PC-3 (cell line): Measurements from ENCODE around the gene ULBP2. TPM values are rescaled to one million over a fixed set of nuclear protein-coding genes. Genes with fewer than 3 reads are reported as not detected.

ENCODE experiments used
- ATAC-seq: fragments of 200-7000 bp; cut with Tn5 transposase; 2 replicates; pipeline ENCODE4 v1.9.1; 2020; ENCODE audit warnings: mild to moderate bottlenecking, moderate library complexity
- BruUV-seq: library from RNA; stranded (reverse); fragments of 400-500 nt; replicated peaks from 2 replicates; lab custom pipeline; 2021; lab: Mats Ljungman, UMichigan
- CTCF ChIA-PET: fragments of 300-600 bp; sonication (Branson Sonifier 250); formaldehyde crosslinking; loops from one replicate; lab custom pipeline; 2022; ENCODE audit warnings: antibody characterized with exemption; lab: Charles Lee
- POLR2A ChIA-PET: fragments of 300-600 bp; sonication (Branson Sonifier 250); formaldehyde crosslinking; loops from one replicate; lab custom pipeline; 2022; ENCODE audit warnings: antibody characterized with exemption; ENCODE audit not compliant: unreplicated experiment; lab: Charles Lee
- DNase-seq: peaks from one replicate; pipeline ENCODE4 v3.0.0-alpha.2; 2015
- H2AFZ ChIP-seq: fragments of 300-600 bp; sonication (generic); 2 replicates; pipeline ENCODE4 v1.6.0; 2016; ENCODE audit warnings: antibody characterized with exemption, low read length
- H3F3A ChIP-seq: fragments of 300-600 bp; sonication (generic); one replicate; pipeline ENCODE4 v1.6.0; 2017; ENCODE audit warnings: antibody characterized with exemption, low read length, control low read depth, mild to moderate bottlenecking; ENCODE audit not compliant: unreplicated experiment
- H3K27ac ChIP-seq: fragments of 300-600 bp; sonication (generic); 2 replicates; pipeline ENCODE4 v1.5.1; 2016; ENCODE audit warnings: mild to moderate bottlenecking, low read length
- H3K27me3 ChIP-seq: fragments of 300-600 bp; sonication (generic); 2 replicates; pipeline ENCODE4 v1.6.1; 2016; ENCODE audit warnings: low read length, mixed read lengths
- H3K36me3 ChIP-seq: fragments of 300-600 bp; sonication (generic); 2 replicates; pipeline ENCODE4 v1.6.1; 2016; ENCODE audit warnings: low read depth, mixed run types, low read length, mixed read lengths
- H3K4me1 ChIP-seq: fragments of 300-600 bp; sonication (generic); 2 replicates; pipeline ENCODE4 v1.5.1; 2016; ENCODE audit warnings: low read length; ENCODE audit not compliant: insufficient read depth
- H3K4me2 ChIP-seq: fragments of 300-600 bp; sonication (generic); 2 replicates; pipeline ENCODE4 v1.6.0; 2016; ENCODE audit warnings: low read length
- H3K4me3 ChIP-seq: fragments of 300-600 bp; sonication (generic); 2 replicates; pipeline ENCODE4 v1.5.1; 2016; ENCODE audit warnings: mild to moderate bottlenecking, low read length, mixed read lengths
- H3K79me2 ChIP-seq: fragments of 300-600 bp; sonication (generic); 2 replicates; pipeline ENCODE4 v1.6.1; 2017; ENCODE audit warnings: low read length, mixed read lengths
- H3K9ac ChIP-seq: fragments of 300-600 bp; sonication (generic); 2 replicates; pipeline ENCODE4 v1.6.0; 2016; ENCODE audit warnings: mild to moderate bottlenecking, low read length
- H3K9me2 ChIP-seq: fragments of 300-600 bp; sonication (generic); replicated peaks from 2 replicates; pipeline ENCODE4 v1.6.1; 2016; ENCODE audit warnings: mixed run types, low read length, mixed read lengths
- H3K9me3 ChIP-seq: fragments of 300-600 bp; sonication (generic); 2 replicates; pipeline ENCODE4 v1.6.1; 2016; ENCODE audit warnings: low read length, mixed read lengths
- H4K20me1 ChIP-seq: fragments of 300-600 bp; sonication (generic); 2 replicates; pipeline ENCODE4 v1.6.1; 2016; ENCODE audit warnings: low read length, mixed read lengths
- EZH2 ChIP-seq: fragments of 300-600 bp; sonication (generic); IDR thresholded peaks from one replicate; pipeline ENCODE4 v1.6.1; 2017; ENCODE audit warnings: antibody characterized with exemption, mild to moderate bottlenecking, low read length; ENCODE audit not compliant: unreplicated experiment
- EZH2phosphoT487 ChIP-seq: fragments of 300-600 bp; sonication (generic); IDR thresholded peaks from 2 replicates; pipeline ENCODE4 v1.6.1; 2018; ENCODE audit warnings: mild to moderate bottlenecking, antibody characterized with exemption, low read length, borderline replicate concordance
- intact Hi-C: fragments of 100-400 bp; cut with micrococcal nuclease; formaldehyde crosslinking; loops from 2 replicates; pipeline ENCODE4 v1.9.0; 2023
- total RNA-seq: library from RNA; depleted of rRNA; stranded (reverse); fragments of >200 nt; gene quantifications from 2 replicates; pipeline ENCODE4 v1.2.3, GENCODE V29; 2014; rRNA removed
- TF ChIP-seq, protein P1 (sequence below): fragments of 300-600 bp; sonication (generic); conservative IDR thresholded peaks from 2 replicates; pipeline ENCODE4 v1.5.1; 2017; ENCODE audit warnings: antibody characterized with exemption, low read depth, mild to moderate bottlenecking, low read length

Gene ULBP2
- total RNA-seq, 1 experiment from 2014 or later = 8.1 TPM

GRCh38 chr6:149995235-149995750 is 53.5 kb downstream of the ULBP2 start:
- ChIA-PET CTCF (no interaction called here), POLR2A (no interaction called here)
- Histone ChIP-seq H3K9me3 (no peaks in the 10 kb centered on the region), H3K79me2 (no peaks in the 10 kb centered on the region), H3K9ac (no peak overlapping the region), H3K4me1 (no peaks in the 10 kb centered on the region), H3K36me3 (no peaks in the 10 kb centered on the region), H3K27me3 (peaks cover 21% of the 10 kb centered on the region), H3K4me3 (no peak overlapping the region), H4K20me1 (no peaks in the 10 kb centered on the region), H3K27ac (no peak overlapping the region), H3K9me2 (no peaks in the 10 kb centered on the region), H2AFZ (no peak overlapping the region), H3K4me2 (no peak overlapping the region), H3F3A (no peaks in the 10 kb centered on the region)
- no peak for DNase-seq
- TF ChIP-seq EZH2phosphoT487 = no peak
- TF ChIP-seq, protein P1, sequence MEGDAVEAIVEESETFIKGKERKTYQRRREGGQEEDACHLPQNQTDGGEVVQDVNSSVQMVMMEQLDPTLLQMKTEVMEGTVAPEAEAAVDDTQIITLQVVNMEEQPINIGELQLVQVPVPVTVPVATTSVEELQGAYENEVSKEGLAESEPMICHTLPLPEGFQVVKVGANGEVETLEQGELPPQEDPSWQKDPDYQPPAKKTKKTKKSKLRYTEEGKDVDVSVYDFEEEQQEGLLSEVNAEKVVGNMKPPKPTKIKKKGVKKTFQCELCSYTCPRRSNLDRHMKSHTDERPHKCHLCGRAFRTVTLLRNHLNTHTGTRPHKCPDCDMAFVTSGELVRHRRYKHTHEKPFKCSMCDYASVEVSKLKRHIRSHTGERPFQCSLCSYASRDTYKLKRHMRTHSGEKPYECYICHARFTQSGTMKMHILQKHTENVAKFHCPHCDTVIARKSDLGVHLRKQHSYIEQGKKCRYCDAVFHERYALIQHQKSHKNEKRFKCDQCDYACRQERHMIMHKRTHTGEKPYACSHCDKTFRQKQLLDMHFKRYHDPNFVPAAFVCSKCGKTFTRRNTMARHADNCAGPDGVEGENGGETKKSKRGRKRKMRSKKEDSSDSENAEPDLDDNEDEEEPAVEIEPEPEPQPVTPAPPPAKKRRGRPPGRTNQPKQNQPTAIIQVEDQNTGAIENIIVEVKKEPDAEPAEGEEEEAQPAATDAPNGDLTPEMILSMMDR = no peak
- no peak for TF ChIP-seq EZH2
- no TSS peak for BruUV-seq
- ATAC-seq = no peak
- intact Hi-C loops = no loop called here

DNA sequence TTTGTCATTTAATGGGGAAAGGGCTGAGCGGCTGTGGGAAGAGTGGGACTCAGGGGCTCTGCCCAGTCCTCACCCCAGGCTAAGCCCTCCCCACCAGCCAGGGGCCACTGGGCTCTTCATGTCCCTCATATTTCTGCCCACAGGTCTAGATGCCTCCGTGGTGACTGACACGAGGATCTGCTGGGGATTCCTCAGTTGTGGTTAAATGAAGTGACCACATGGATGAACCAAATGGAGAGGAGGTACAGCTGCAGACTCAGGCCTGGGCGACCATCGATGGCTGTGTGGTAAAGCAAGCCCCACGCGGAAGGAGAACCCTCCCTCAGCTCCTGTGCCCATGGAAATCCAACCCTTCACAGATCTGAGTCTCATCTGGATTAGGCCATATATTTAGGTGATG is 54.2 kb downstream of the ULBP2 start:
- no peak overlapping the region for H3K27ac ChIP-seq
- intact Hi-C loops = no loop called here
- no peak overlapping the region for H3K4me2 ChIP-seq
- H4K20me1 ChIP-seq = no peaks in the 10 kb centered on the region
- no peaks in the 10 kb centered on the region for H3K36me3 ChIP-seq
- H3F3A ChIP-seq = no peaks in the 10 kb centered on the region
- CTCF ChIA-PET = interaction anchor here (0.5 kb wide), 1 partner anchor 180 kb away, joined by 3 read pairs; no protein-coding TSS in a partner anchor
- no peaks in the 10 kb centered on the region for H3K79me2 ChIP-seq
- no peak for ATAC-seq
- no TSS peak for BruUV-seq
- TF ChIP-seq, protein P1 = no peak
- no peak for TF ChIP-seq EZH2phosphoT487
- no peak for TF ChIP-seq EZH2
- no peak for DNase-seq
- POLR2A ChIA-PET = no interaction called here
- H3K4me3 ChIP-seq = no peak overlapping the region
- H2AFZ ChIP-seq = no peak overlapping the region
- H3K27me3 ChIP-seq = peaks cover 14% of the 10 kb centered on the region
- no peaks in the 10 kb centered on the region for H3K4me1 ChIP-seq
- H3K9ac ChIP-seq = no peak overlapping the region
- H3K9me2 ChIP-seq = no peaks in the 10 kb centered on the region
- H3K9me3 ChIP-seq = no peaks in the 10 kb centered on the region

Other genes starting within 250 kb of the ULBP2 start
- 9.2 and 9.7 TPM in 2 replicates for gene LATS1, start 223.9 kb upstream of the ULBP2 start, total RNA-seq
- gene NUP43, start 195.5 kb upstream of the ULBP2 start, total RNA-seq = 19.2 and 25.5 TPM in 2 replicates
- gene PCMT1, start 192.3 kb upstream of the ULBP2 start, total RNA-seq = 122 and 158 TPM in 2 replicates
- 32.0 and 39.9 TPM in 2 replicates for gene LRP11, start 77.7 kb upstream of the ULBP2 start, total RNA-seq
- gene RAET1E, start 43.9 kb upstream of the ULBP2 start, total RNA-seq = 0.40 and 1.7 TPM in 2 replicates
- 1.5 and 2.0 TPM in 2 replicates for gene RAET1G, start 18.9 kb upstream of the ULBP2 start, total RNA-seq
- 0.86 and 0.87 TPM in 2 replicates for gene ULBP1, start 21.9 kb downstream of the ULBP2 start, total RNA-seq
- gene RAET1L, start 83.5 kb downstream of the ULBP2 start, total RNA-seq = 1.1 and 3.6 TPM in 2 replicates
- gene ULBP3, start 127.1 kb downstream of the ULBP2 start, total RNA-seq = 20.5 and 23.2 TPM in 2 replicates
- 1.1 and 3.0 TPM in 2 replicates for gene PPP1R14C, start 201.0 kb downstream of the ULBP2 start, total RNA-seq